K562 (cell line): Measurements from ENCODE around the gene PLD1.

ENCODE experiments used
- HES1 ChIP-seq: fragments of 450-650 bp; IDR thresholded peaks from 2 replicates; pipeline ENCODE4 v1.6.1; 2016; ENCODE audit warnings: low read depth, mild to moderate bottlenecking, moderate library complexity
- RAD21 ChIP-seq, 2 experiments: fragments of 250-450 bp in 1 of 2; fragments of 450-650 bp in 1 of 2; sonication (Bioruptor Pico) in 1 of 2; formaldehyde crosslinking in 1 of 2; IDR thresholded peaks in 1 of 2; conservative IDR thresholded peaks in 1 of 2; 2 replicates each; pipeline versions ENCODE4 v1.4.0 to v1.8.0; 2020 to 2022; ENCODE audit warnings: mild to moderate bottlenecking in 2 of 2, moderate library complexity in 1 of 2
- RFX5 ChIP-seq: IDR thresholded peaks from 2 replicates; pipeline ENCODE4 v1.6.1; 2011; ENCODE audit warnings: low read depth, mild to moderate bottlenecking, improper control_type of control experiment, low read length
- TOE1 ChIP-seq, 2 experiments: fragments of 450-650 bp in 1 of 2; sonication (generic) in 1 of 2; formaldehyde crosslinking in 1 of 2; IDR thresholded peaks; 2 replicates each; pipeline versions ENCODE4 v1.7.1 to v1.8.0; 2016 to 2022; ENCODE audit warnings: borderline replicate concordance in 2 of 2, mild to moderate bottlenecking in 2 of 2, antibody characterized with exemption in 1 of 2, inconsistent platforms in 1 of 2, low read depth in 1 of 2, missing genetic modification reagents in 1 of 2, moderate library complexity in 1 of 2
- ZBTB1 ChIP-seq: sonication (generic); formaldehyde crosslinking; IDR thresholded peaks from 2 replicates; pipeline ENCODE4 v1.8.1; 2023; ENCODE audit warnings: missing genetic modification reagents, low read depth, mild to moderate bottlenecking, borderline replicate concordance
- TF ChIP-seq, protein P1 (sequence below), 3 experiments: IDR thresholded peaks in 2 of 3; conservative IDR thresholded peaks in 1 of 3; 2 replicates each; pipeline ENCODE4 v1.5.1; 2011 to 2012; ENCODE audit warnings: low read length in 3 of 3, mild to moderate bottlenecking in 3 of 3, control low read depth in 2 of 3, improper control_type of control experiment in 1 of 3, inconsistent platforms in 1 of 3, low read depth in 1 of 3, mixed read lengths in 1 of 3, moderate library complexity in 1 of 3; ENCODE audit not compliant: insufficient read depth in 2 of 3

- TF ChIP-seq RFX5 (no peak), TOE1 (IDR thresholded peaks at IDR 0.05; ENCODE audit: borderline replicate concordance) (no peak), TOE1 (CRISPR knock-in tag; IDR thresholded peaks at IDR 0.05; ENCODE audit: borderline replicate concordance, low read depth) (no peak), HES1 (no peak), ZBTB1 (CRISPR knock-in tag) (no peak), RAD21 (CRISPR knock-in tag; conservative IDR thresholded peaks at IDR 0.05 in 1 of 2, IDR thresholded peaks at IDR 0.05 in 1 of 2) (no peak)
- TF ChIP-seq, protein P1, sequence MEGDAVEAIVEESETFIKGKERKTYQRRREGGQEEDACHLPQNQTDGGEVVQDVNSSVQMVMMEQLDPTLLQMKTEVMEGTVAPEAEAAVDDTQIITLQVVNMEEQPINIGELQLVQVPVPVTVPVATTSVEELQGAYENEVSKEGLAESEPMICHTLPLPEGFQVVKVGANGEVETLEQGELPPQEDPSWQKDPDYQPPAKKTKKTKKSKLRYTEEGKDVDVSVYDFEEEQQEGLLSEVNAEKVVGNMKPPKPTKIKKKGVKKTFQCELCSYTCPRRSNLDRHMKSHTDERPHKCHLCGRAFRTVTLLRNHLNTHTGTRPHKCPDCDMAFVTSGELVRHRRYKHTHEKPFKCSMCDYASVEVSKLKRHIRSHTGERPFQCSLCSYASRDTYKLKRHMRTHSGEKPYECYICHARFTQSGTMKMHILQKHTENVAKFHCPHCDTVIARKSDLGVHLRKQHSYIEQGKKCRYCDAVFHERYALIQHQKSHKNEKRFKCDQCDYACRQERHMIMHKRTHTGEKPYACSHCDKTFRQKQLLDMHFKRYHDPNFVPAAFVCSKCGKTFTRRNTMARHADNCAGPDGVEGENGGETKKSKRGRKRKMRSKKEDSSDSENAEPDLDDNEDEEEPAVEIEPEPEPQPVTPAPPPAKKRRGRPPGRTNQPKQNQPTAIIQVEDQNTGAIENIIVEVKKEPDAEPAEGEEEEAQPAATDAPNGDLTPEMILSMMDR (IDR thresholded peaks at IDR 0.05 in 2 of 3, conservative IDR thresholded peaks at IDR 0.05 in 1 of 3; ENCODE audit: insufficient read depth in 2 of 3, low read depth in 1 of 3, low read length in 3 of 3) = no peak
Observed at GRCh38 chr3:171673951-171674350, 136.3 kb downstream of the PLD1 start.
